Renal cortex interstitium (tissue), 11 donors: ENCODE measurements around the gene CHRNA3. TPM values are rescaled to one million over a fixed set of nuclear protein-coding genes. Genes with fewer than 3 reads are reported as not detected.

Experiments used
- DNase-seq, 11 donors: peaks; one replicate each; pipeline ENCODE4 v3.0.0-alpha.2; 2013; ENCODE audit warnings: low read depth in 9 of 11, low spot score in 4 of 11; ENCODE audit errors: extremely low read depth in 1 of 11
- polyA plus RNA-seq, 3 donors: library from polyadenylated mRNA; unstranded; fragments of 120-200 nt; gene quantifications; one replicate each; pipeline ENCODE4 v1.2.1, GENCODE V29; 2013; ENCODE audit not compliant: insufficient read length in 3 of 3

Gene CHRNA3
- polyA plus RNA-seq, 3 donors, result 0.90 to 1.4 (median 0.98) TPM

- no peak for DNase-seq
These were observed 19.8 kb upstream of the CHRNA3 start for GRCh38 chr15:78640527-78641101.

GRCh38 chr15:78638658-78639314 is 18.0 kb upstream of the CHRNA3 start:
- DNase-seq, result peak in 10 of 11 donors; percentile 53 to 80 (median 70)

GRCh38 chr15:78637776-78638435 is 17.1 kb upstream of the CHRNA3 start:
- no peak for DNase-seq

GRCh38 chr15:78636378-78636859 is 15.6 kb upstream of the CHRNA3 start:
- DNase-seq, result no peak

GRCh38 chr15:78635346-78635745 is 14.6 kb upstream of the CHRNA3 start:
- DNase-seq, result no peak

- DNase-seq, result no peak
These were observed 13.7 kb upstream of the CHRNA3 start for GRCh38 chr15:78634210-78635145.

GRCh38 chr15:78633348-78633747 is 12.6 kb upstream of the CHRNA3 start:
- no peak for DNase-seq

GRCh38 chr15:78630886-78631633 is 10.3 kb upstream of the CHRNA3 start:
- no peak for DNase-seq

- DNase-seq, result no peak
These were observed 8.9 kb upstream of the CHRNA3 start for GRCh38 chr15:78629716-78630065.

GRCh38 chr15:78629031-78629715 is 8.4 kb upstream of the CHRNA3 start:
- DNase-seq, result no peak

- no peak for DNase-seq
These were observed 7.4 kb upstream of the CHRNA3 start for GRCh38 chr15:78628227-78628626.

- no peak for DNase-seq
These were observed 6.6 kb upstream of the CHRNA3 start for GRCh38 chr15:78627348-78627747.

- no peak for DNase-seq
These were observed 5.7 kb upstream of the CHRNA3 start for GRCh38 chr15:78626381-78626995.

- DNase-seq, result no peak
These were observed 4.9 kb upstream of the CHRNA3 start for GRCh38 chr15:78625606-78626280.

GRCh38 chr15:78624651-78625590 is 4.1 kb upstream of the CHRNA3 start:
- no peak for DNase-seq

GRCh38 chr15:78623786-78624497 is 3.1 kb upstream of the CHRNA3 start:
- DNase-seq, result no peak
